Esophagus muscularis mucosa (tissue), 3 donors: ENCODE results near the gene CD80.

Source experiments
- CTCF ChIP-seq, 3 experiments: fragments of 200-600 bp in 2 of 3; fragments of 450-650 bp in 1 of 3; sonication (generic) in 2 of 3; IDR thresholded peaks; one replicate each; pipeline ENCODE4 v1.5.1; 2017 to 2019; ENCODE audit warnings: antibody characterized with exemption in 3 of 3, mild to moderate bottlenecking in 2 of 3, moderate library complexity in 1 of 3
- POLR2A ChIP-seq: fragments of 450-650 bp; IDR thresholded peaks from one replicate; pipeline ENCODE4 v1.6.1; 2017; ENCODE audit warnings: antibody characterized with exemption, moderate library complexity, mild to moderate bottlenecking, low read depth
- POLR2AphosphoS5 ChIP-seq, 2 donors: sonication (generic); formaldehyde crosslinking; IDR thresholded peaks; one replicate each; pipeline ENCODE4 v1.6.1; 2017; ENCODE audit warnings: antibody characterized with exemption in 2 of 2

DNA sequence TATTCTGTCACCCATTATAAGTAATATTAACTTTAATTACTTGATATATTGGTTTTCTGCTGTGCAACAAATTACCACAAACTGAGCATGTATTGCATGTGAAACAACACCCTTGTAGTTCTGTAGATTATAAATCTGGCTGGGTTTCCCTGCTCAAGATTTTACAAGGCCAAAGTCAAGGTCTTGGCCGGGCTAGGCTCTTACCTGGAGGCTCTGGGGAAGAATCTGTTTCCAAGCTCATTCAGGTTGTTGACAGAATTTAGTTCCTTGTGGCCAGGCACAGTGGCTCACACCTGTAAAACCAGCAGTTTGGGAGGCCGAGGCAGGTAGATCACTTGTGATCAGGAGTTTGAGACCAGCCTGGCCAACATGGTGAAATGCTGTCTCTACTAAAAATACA is 44.8 kb downstream of the CD80 start:
- no peak for TF ChIP-seq CTCF (IDR thresholded peaks at IDR 0.05)
- no peak for TF ChIP-seq POLR2AphosphoS5 (IDR thresholded peaks at IDR 0.05)
- no peak for TF ChIP-seq POLR2A
